Epithelial cell of esophagus (primary cell): ENCODE measurements around the gene CRY1.
"Not testable (repeated sequence)": the region's sequence is repeated elsewhere in the genome, so short reads cannot be mapped to it uniquely, and the experiment has no call there.

Experiments used
- DNase-seq: peaks from one replicate; pipeline ENCODE4 v3.0.0; 2010; ENCODE audit warnings: low read depth
- H3K4me3 ChIP-seq: 2 replicates; pipeline ENCODE4 v1.5.1; 2011; ENCODE audit warnings: mild to moderate bottlenecking, low read length, control low read depth
- CTCF ChIP-seq: IDR thresholded peaks from 2 replicates; pipeline ENCODE4 v1.5.1; 2011; ENCODE audit warnings: low read depth, mild to moderate bottlenecking, low read length, control low read depth, inconsistent platforms; ENCODE audit not compliant: insufficient read depth; ENCODE audit errors: missing control alignments

Gene CRY1

DNA sequence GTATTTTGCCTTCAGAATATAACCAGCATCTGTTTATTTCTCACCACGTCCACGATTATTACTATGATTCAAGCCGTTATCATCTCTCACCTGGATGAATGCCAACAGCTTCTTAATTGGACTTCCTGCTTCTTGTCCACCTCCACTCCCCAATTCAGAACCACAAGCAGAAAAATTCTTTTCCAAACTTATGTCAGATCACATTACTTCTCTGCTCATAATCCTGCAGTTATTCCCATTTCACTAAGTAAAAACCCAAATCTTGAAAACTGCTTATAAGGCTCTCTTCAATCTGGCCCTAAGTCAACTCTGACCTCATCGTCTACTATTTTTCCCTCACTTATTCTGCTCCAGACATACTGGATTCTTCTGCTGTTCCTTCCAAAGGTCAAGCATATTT, 2.0 kb downstream of the CRY1 start:
- no peak overlapping the region for H3K4me3 ChIP-seq
- TF ChIP-seq CTCF: no peak
- DNase-seq: peak; percentile 81

DNA sequence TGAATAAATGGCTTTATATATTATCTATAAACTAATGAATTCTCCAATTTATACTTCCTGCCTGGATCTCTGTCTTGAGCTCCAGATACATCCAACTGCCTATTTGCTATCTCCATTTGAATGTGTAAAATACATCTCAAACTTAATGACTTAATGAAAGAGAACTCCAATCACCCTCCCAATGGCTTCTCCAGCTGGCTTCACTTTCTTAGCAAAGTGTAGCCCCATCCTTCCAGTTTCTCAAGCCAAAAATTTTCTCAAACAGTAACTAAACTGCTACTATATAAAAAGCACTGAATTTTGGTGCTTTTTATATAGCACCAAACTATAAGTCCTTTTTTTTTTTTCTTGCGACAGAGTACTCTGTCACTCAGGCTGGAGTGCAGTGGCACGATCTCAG, 2.6 kb downstream of the CRY1 start:
- no peak for TF ChIP-seq CTCF
- no peak overlapping the region for H3K4me3 ChIP-seq
- DNase-seq: no peak

- H3K4me3 ChIP-seq: no peak overlapping the region
- DNase-seq: no peak
- no peak for TF ChIP-seq CTCF
These were observed 4.4 kb downstream of the CRY1 start for GRCh38 chr12:107088912-107089311.

DNA sequence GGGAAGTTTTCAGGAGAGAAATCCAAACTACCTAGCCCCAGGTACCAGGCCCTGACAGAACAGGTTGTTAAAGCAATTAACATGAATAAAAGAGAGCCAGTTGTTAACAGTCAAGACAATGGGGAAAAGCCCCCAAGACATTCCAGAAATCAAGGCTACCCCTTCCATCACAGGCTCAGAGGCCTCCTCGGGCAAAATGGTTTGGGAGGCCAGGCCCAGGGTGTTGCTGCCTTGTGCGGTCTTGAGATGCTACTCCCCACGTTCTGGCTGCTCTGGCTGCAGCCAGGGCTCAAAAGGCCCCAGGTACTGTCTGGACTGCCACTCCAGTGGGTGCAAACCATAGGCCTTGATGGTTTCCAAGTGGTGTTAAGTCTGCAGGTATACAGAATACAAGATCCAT, 7.0 kb downstream of the CRY1 start:
- TF ChIP-seq CTCF: no peak
- no peak for DNase-seq
- no peak overlapping the region for H3K4me3 ChIP-seq

DNA sequence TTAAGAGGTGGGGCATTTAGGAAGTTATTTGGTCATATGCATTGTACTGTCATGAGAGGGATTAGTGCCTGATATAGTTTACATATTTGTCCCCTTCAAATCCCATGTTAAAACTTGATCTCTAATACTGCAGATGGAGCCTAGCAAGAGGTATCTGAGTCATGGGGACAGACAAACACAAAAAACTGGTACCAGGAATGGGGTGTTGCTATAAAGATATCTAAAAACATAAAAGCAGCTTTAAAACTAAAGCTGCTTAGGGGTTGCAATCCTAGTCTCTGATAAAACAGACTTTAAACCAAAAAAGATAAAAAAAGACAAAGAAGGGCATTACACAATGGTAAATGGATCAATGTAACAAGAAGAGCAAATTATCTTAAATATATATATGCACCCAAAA, 11.6 kb downstream of the CRY1 start:
- no peak overlapping the region for H3K4me3 ChIP-seq
- TF ChIP-seq CTCF: no peak
- no peak for DNase-seq

GRCh38 chr12:107080299-107080698, 13.1 kb downstream of the CRY1 start:
- no peak overlapping the region for H3K4me3 ChIP-seq
- no peak for DNase-seq
- no peak for TF ChIP-seq CTCF

GRCh38 chr12:107079172-107080011, 14.0 kb downstream of the CRY1 start:
- H3K4me3 ChIP-seq: no peak overlapping the region
- DNase-seq: peak; percentile 52
- peak; percentile 60 for TF ChIP-seq CTCF

DNA sequence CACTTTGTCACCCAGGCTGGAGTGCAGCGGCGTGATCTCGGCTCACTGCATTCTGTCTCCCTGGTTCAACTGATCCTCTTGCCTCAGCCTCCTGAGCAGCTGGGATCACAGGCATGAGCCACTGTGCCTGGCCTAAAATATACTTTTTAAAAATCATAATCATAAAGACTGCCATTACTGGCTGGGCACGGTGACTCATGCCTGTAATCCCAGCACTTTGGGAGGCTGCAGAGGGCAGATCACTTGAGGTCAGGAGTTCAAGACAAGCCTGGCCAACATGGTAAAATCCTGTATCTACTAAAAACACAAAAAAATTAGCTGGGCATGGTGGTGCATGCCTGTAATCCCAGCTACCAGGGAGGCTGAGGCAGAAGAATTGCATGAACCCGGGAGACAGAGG, 20.1 kb downstream of the CRY1 start:
- not testable (repeated sequence) for H3K4me3 ChIP-seq, DNase-seq
